H9 (cell line): Measurements from ENCODE around the gene AVL9. TPM values are rescaled to one million over a fixed set of nuclear protein-coding genes. Genes with fewer than 3 reads are reported as not detected.

ENCODE experiments used
- DNase-seq: peaks from one replicate; pipeline ENCODE4 v3.0.0-alpha.2; 2017
- H2AFZ ChIP-seq: one replicate; pipeline ENCODE4 v1.6.1; 2013; ENCODE audit warnings: mild to moderate bottlenecking, low read length, control low read depth, moderate library complexity
- H2AK5ac ChIP-seq: 2 replicates; pipeline ENCODE4 v1.6.1; 2013; ENCODE audit warnings: low read length, control low read depth, mixed read lengths; ENCODE audit not compliant: insufficient read length
- H2BK120ac ChIP-seq: one replicate; pipeline ENCODE4 v1.6.1; 2013; ENCODE audit warnings: low read depth, mild to moderate bottlenecking, low read length, control low read depth, inconsistent platforms; ENCODE audit not compliant: poor library complexity, severe bottlenecking
- H2BK12ac ChIP-seq: 2 replicates; pipeline ENCODE4 v1.6.1; 2013; ENCODE audit warnings: low read length, control low read depth, mixed read lengths, low read depth; ENCODE audit not compliant: insufficient read length
- H2BK15ac ChIP-seq: 2 replicates; pipeline ENCODE4 v1.6.1; 2013; ENCODE audit warnings: low read depth, low read length, control low read depth
- H2BK20ac ChIP-seq: one replicate; pipeline ENCODE4 v1.6.1; 2013; ENCODE audit warnings: low read depth, mild to moderate bottlenecking, low read length, control low read depth, inconsistent platforms; ENCODE audit not compliant: poor library complexity, severe bottlenecking
- H2BK5ac ChIP-seq: 2 replicates; pipeline ENCODE4 v1.6.1; 2013; ENCODE audit warnings: low read length, control low read depth, mixed read lengths; ENCODE audit not compliant: insufficient read length
- H3K14ac ChIP-seq: 2 replicates; pipeline ENCODE4 v1.6.1; 2013; ENCODE audit warnings: low read length, control low read depth; ENCODE audit not compliant: insufficient read depth
- H3K18ac ChIP-seq: 2 replicates; pipeline ENCODE4 v1.6.1; 2013; ENCODE audit warnings: low read depth, mild to moderate bottlenecking, mixed read lengths, low read length, control low read depth; ENCODE audit not compliant: insufficient read length
- H3K23ac ChIP-seq: 2 replicates; pipeline ENCODE4 v1.6.1; 2013; ENCODE audit warnings: low read length, control low read depth, mixed read lengths, low read depth; ENCODE audit not compliant: insufficient read length
- H3K23me2 ChIP-seq: 2 replicates; pipeline ENCODE4 v1.6.1; 2013; ENCODE audit warnings: low read depth, mild to moderate bottlenecking, mixed read lengths, low read length, control low read depth; ENCODE audit not compliant: insufficient read length, poor library complexity, severe bottlenecking
- H3K27ac ChIP-seq: 2 replicates; pipeline ENCODE4 v1.5.1; 2013; ENCODE audit warnings: low read length, control low read depth, mixed read lengths, low read depth; ENCODE audit not compliant: insufficient read length
- H3K27me3 ChIP-seq: 2 replicates; pipeline ENCODE4 v1.6.1; 2013; ENCODE audit warnings: low read length, control low read depth, inconsistent platforms; ENCODE audit not compliant: insufficient read depth
- H3K4ac ChIP-seq: 2 replicates; pipeline ENCODE4 v1.6.1; 2013; ENCODE audit warnings: low read depth, mild to moderate bottlenecking, control low read depth, inconsistent platforms, low read length, moderate library complexity
- H3K4me1 ChIP-seq: 2 replicates; pipeline ENCODE4 v1.6.1; 2013; ENCODE audit warnings: low read length, control low read depth, inconsistent platforms; ENCODE audit not compliant: insufficient read depth
- H3K4me2 ChIP-seq: 2 replicates; pipeline ENCODE4 v1.6.1; 2013; ENCODE audit warnings: low read length, control low read depth, mixed read lengths; ENCODE audit not compliant: insufficient read length, insufficient read depth
- H3K56ac ChIP-seq: 2 replicates; pipeline ENCODE4 v1.6.1; 2013; ENCODE audit warnings: low read depth, mild to moderate bottlenecking, mixed read lengths, low read length, control low read depth; ENCODE audit not compliant: insufficient read length
- H3K79me1 ChIP-seq: 2 replicates; pipeline ENCODE4 v1.6.1; 2013; ENCODE audit warnings: low read depth, mild to moderate bottlenecking, moderate library complexity, low read length, control low read depth, inconsistent platforms; ENCODE audit not compliant: insufficient read depth, poor library complexity, severe bottlenecking
- H3K79me2 ChIP-seq: 2 replicates; pipeline ENCODE4 v1.6.1; 2013; ENCODE audit warnings: low read length, control low read depth, inconsistent platforms; ENCODE audit not compliant: insufficient read depth
- H3K9ac ChIP-seq: 2 replicates; pipeline ENCODE4 v1.6.1; 2013; ENCODE audit warnings: low read length, control low read depth, mixed read lengths; ENCODE audit not compliant: insufficient read length; ENCODE audit errors: extremely low read depth
- H3K9me3 ChIP-seq: one replicate; pipeline ENCODE4 v1.6.1; 2013; ENCODE audit warnings: low read depth, low read length, inconsistent platforms; ENCODE audit not compliant: control insufficient read depth
- H3T11ph ChIP-seq: one replicate; pipeline ENCODE4 v1.6.1; 2013; ENCODE audit warnings: mild to moderate bottlenecking, low read length, control low read depth, inconsistent platforms
- H4K20me1 ChIP-seq: one replicate; pipeline ENCODE4 v1.6.1; 2013; ENCODE audit not compliant: control insufficient read depth, insufficient read length, insufficient read depth
- H4K5ac ChIP-seq: 2 replicates; pipeline ENCODE4 v1.6.1; 2013; ENCODE audit warnings: low read depth, mild to moderate bottlenecking, mixed read lengths, low read length, control low read depth; ENCODE audit not compliant: insufficient read length
- H4K8ac ChIP-seq: replicated peaks from 2 replicates; pipeline ENCODE4 v1.6.1; 2013; ENCODE audit warnings: low read length, control low read depth, mixed read lengths, low read depth; ENCODE audit not compliant: insufficient read length
- H4K91ac ChIP-seq: 2 replicates; pipeline ENCODE4 v1.6.1; 2013; ENCODE audit warnings: low read depth, mild to moderate bottlenecking, moderate library complexity, mixed read lengths, low read length, control low read depth; ENCODE audit not compliant: insufficient read length
- H3K27ac Mint-ChIP-seq, 3 experiments: 2 replicates in 2 of 3; 3 replicates in 1 of 3; pipeline ENCODE4 v1.8.0; 2020 to 2021; ENCODE audit warnings: mixed read lengths in 3 of 3, mild to moderate bottlenecking in 1 of 3, moderate library complexity in 1 of 3
- H3K27me3 Mint-ChIP-seq: 2 replicates; pipeline ENCODE4 v1.8.0; 2021; ENCODE audit warnings: low read depth, mild to moderate bottlenecking, moderate library complexity, mixed read lengths
- H3K36me3 Mint-ChIP-seq, 3 experiments: 2 replicates in 2 of 3; 3 replicates in 1 of 3; pipeline ENCODE4 v1.8.0; 2020 to 2021; ENCODE audit warnings: low read depth in 3 of 3, mixed read lengths in 3 of 3; ENCODE audit not compliant: insufficient read depth in 1 of 3
- H3K4me1 Mint-ChIP-seq, 2 experiments: 2 replicates each; pipeline ENCODE4 v1.8.0; 2020; ENCODE audit warnings: mixed read lengths in 2 of 2
- H3K4me3 Mint-ChIP-seq, 2 experiments: 2 replicates in 1 of 2; 3 replicates in 1 of 2; pipeline ENCODE4 v1.8.0; 2020 to 2021; ENCODE audit warnings: mild to moderate bottlenecking in 2 of 2, mixed read lengths in 2 of 2, moderate library complexity in 1 of 2
- H3K9me3 Mint-ChIP-seq, 2 experiments: 2 replicates in 1 of 2; 3 replicates in 1 of 2; pipeline ENCODE4 v1.8.0; 2020; ENCODE audit warnings: mild to moderate bottlenecking in 2 of 2, mixed read lengths in 2 of 2, moderate library complexity in 1 of 2
- WGBS: extraction: QIAGEN DNeasy Blood & Tissue Kit; methylation state at CpG from one replicate; pipeline ENCODE4 v1.1.7; 2013; ENCODE audit warnings: missing lambda C conversion rate, low lambda C conversion rate, mixed read lengths; ENCODE audit not compliant: insufficient read length; ENCODE audit errors: extremely low coverage; 5-methylcytosine and 5-hydroxymethylcytosine counted together
- total RNA-seq: library from RNA; stranded (reverse); gene quantifications from 2 replicates; pipeline ENCODE4 v1.2.1, GENCODE V29; 2021
- TF ChIP-seq, protein P1 (sequence below): fragments of 200-600 bp; sonication (generic); conservative IDR thresholded peaks from 3 replicates; pipeline ENCODE4 v1.8.0; 2021; ENCODE audit warnings: antibody characterized with exemption, mild to moderate bottlenecking

AVL9 gene
- total RNA-seq, 1 experiment from 2014 or later = 38.7 TPM

- H4K20me1 ChIP-seq = no peaks in the 10 kb centered on the region
- H2BK120ac ChIP-seq = no peak overlapping the region
- WGBS = no CpG with 5 or more reads among the region's 2 CpGs
- no peak for DNase-seq
- H3K14ac ChIP-seq = no peak overlapping the region
- no peak overlapping the region for H3K18ac ChIP-seq
- H2BK20ac ChIP-seq = no peak overlapping the region
- Mint-ChIP-seq H3K36me3 (no peaks in the 10 kb centered on the region; a peak in 2 of 7 replicates), H3K9me3 (no peaks in the 10 kb centered on the region), H3K4me3 (no peak overlapping the region), H3K27me3 (no peaks in the 10 kb centered on the region), H3K4me1 (peaks cover 11 to 13% of the 10 kb centered on the region in 2 experiments), H3K27ac (no peak overlapping the region)
- no peak overlapping the region for H3K27ac ChIP-seq
- H2AFZ ChIP-seq = no peak overlapping the region
- no peak overlapping the region for H3K4ac ChIP-seq
- no peak overlapping the region for H2BK12ac ChIP-seq
- H3T11ph ChIP-seq = no peak overlapping the region
- no peak overlapping the region for H4K91ac ChIP-seq
- H4K8ac ChIP-seq = no peak overlapping the region
- H2BK15ac ChIP-seq = no peak overlapping the region
- TF ChIP-seq, protein P1, sequence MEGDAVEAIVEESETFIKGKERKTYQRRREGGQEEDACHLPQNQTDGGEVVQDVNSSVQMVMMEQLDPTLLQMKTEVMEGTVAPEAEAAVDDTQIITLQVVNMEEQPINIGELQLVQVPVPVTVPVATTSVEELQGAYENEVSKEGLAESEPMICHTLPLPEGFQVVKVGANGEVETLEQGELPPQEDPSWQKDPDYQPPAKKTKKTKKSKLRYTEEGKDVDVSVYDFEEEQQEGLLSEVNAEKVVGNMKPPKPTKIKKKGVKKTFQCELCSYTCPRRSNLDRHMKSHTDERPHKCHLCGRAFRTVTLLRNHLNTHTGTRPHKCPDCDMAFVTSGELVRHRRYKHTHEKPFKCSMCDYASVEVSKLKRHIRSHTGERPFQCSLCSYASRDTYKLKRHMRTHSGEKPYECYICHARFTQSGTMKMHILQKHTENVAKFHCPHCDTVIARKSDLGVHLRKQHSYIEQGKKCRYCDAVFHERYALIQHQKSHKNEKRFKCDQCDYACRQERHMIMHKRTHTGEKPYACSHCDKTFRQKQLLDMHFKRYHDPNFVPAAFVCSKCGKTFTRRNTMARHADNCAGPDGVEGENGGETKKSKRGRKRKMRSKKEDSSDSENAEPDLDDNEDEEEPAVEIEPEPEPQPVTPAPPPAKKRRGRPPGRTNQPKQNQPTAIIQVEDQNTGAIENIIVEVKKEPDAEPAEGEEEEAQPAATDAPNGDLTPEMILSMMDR = no peak
- H3K9ac ChIP-seq = no peak overlapping the region
- H3K27me3 ChIP-seq = no peaks in the 10 kb centered on the region
- no peaks in the 10 kb centered on the region for H3K9me3 ChIP-seq
- H3K23ac ChIP-seq = no peak overlapping the region
- peaks cover 8% of the 10 kb centered on the region; the same call in 1 of the 2 replicates for H3K4me1 ChIP-seq
- no peak overlapping the region for H2BK5ac ChIP-seq
- no peak overlapping the region for H3K56ac ChIP-seq
- peaks cover under 1% of the 10 kb centered on the region for H3K79me1 ChIP-seq
- H4K5ac ChIP-seq = no peak overlapping the region
- H2AK5ac ChIP-seq = no peak overlapping the region
- no peak overlapping the region for H3K4me2 ChIP-seq
- H3K23me2 ChIP-seq = no peaks in the 10 kb centered on the region
- peaks cover 2% of the 10 kb centered on the region; the same call in 1 of the 2 replicates for H3K79me2 ChIP-seq
Observed at GRCh38 chr7:32536016-32536415, 40.7 kb downstream of the AVL9 start.
